Measurements from ENCODE around the gene SFXN5. TPM values are rescaled to one million over a fixed set of nuclear protein-coding genes. Genes with fewer than 3 reads are reported as not detected.
A peak's percentile ranks its signal among the peaks of the same experiment; 100 is the strongest.

The SFXN5 gene
- total RNA-seq, 4 donors from 2014 or later, result 5.7 to 11.8 (median 6.7) TPM

DNA sequence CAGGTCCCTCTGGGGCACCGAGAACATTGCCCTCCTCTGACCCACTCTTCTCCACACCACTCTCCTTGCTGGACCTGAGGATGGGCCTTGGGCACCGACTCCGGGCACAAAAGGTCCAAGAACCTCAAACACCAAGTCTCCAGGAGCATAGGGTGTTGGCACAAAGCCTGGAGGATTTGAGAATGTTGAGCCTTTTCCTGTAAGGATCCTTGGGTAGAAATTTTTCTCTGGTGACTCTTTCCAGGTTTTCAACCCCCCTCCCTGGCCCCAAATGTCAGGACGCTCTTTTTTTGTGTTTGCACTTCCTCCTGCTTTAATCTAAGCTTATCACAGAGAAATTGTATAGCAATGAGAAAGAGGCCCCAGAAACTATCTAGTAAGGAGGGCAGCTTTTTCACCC, 175.1 kb downstream of the SFXN5 start:
- TF ChIP-seq POLR2A (IDR thresholded peaks at IDR 0.05), result no peak
- no peak for TF ChIP-seq EP300 (IDR thresholded peaks at IDR 0.05)
- TF ChIP-seq POLR2AphosphoS5 (IDR thresholded peaks at IDR 0.05), result no peak
- TF ChIP-seq, protein P1, sequence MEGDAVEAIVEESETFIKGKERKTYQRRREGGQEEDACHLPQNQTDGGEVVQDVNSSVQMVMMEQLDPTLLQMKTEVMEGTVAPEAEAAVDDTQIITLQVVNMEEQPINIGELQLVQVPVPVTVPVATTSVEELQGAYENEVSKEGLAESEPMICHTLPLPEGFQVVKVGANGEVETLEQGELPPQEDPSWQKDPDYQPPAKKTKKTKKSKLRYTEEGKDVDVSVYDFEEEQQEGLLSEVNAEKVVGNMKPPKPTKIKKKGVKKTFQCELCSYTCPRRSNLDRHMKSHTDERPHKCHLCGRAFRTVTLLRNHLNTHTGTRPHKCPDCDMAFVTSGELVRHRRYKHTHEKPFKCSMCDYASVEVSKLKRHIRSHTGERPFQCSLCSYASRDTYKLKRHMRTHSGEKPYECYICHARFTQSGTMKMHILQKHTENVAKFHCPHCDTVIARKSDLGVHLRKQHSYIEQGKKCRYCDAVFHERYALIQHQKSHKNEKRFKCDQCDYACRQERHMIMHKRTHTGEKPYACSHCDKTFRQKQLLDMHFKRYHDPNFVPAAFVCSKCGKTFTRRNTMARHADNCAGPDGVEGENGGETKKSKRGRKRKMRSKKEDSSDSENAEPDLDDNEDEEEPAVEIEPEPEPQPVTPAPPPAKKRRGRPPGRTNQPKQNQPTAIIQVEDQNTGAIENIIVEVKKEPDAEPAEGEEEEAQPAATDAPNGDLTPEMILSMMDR (IDR thresholded peaks at IDR 0.05), result no peak
- WGBS, 2 donors (ENCODE audit: low coverage in 1 of 2), result 77 to 100% methylated on average over 2 of the region's 4 CpGs
- peaks cover 0 to 16% (median 10%) of the 10 kb centered on the region in 3 donors for H3K4me1 ChIP-seq

DNA sequence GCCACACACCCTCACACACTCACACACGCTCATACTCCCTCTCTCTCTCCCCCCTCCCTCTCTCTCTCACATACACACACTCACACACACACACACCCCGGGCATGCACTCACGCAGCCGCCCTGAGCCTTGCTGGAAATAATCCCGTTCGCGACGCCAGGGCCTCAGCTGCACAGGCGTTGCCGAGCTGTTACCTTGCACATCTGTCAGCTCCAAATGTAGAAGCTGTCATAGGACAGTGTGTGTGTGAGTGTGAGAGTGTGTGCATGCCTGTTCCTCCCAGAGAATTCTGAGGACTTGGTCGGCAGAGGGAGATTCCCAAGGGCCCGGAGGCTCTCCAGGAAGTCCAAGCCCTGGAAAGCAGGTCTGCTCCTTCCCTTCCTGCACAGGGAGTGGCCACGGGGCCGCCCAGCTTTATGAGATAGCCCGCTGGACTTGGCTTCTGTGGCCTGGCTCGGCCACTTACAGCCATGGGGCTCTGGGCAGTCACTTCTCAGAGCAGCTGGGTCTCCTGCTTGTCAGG, 175.7 kb downstream of the SFXN5 start:
- peaks cover 33% of the 10 kb centered on the region for H3K27me3 ChIP-seq
- H3K27ac ChIP-seq, result no peak overlapping the region
- WGBS, 2 donors (ENCODE audit: low coverage in 1 of 2), result 0% methylated on average over 1 to 3 of the region's 16 CpGs
- peaks cover 0 to 18% of the 10 kb centered on the region in 2 donors for H3K36me3 ChIP-seq
- H3K9me3 ChIP-seq, result no peaks in the 10 kb centered on the region
- TF ChIP-seq POLR2AphosphoS5 (IDR thresholded peaks at IDR 0.05) (no peak), POLR2A (IDR thresholded peaks at IDR 0.05) (no peak), EP300 (IDR thresholded peaks at IDR 0.05) (no peak)
- TF ChIP-seq, protein P1 (IDR thresholded peaks at IDR 0.05), result no peak
- peaks cover 0 to 20% (median 10%) of the 10 kb centered on the region in 3 donors for H3K4me1 ChIP-seq
- H3K4me3 ChIP-seq, result peak overlapping the region in 1 of 2 donors; percentile 6
- ATAC-seq, result peak; percentile 32

More for the DNA sequence above, 175.1 kb downstream of the SFXN5 start:
- Histone ChIP-seq H3K27ac (no peak overlapping the region), H3K4me3 (no peak overlapping the region), H3K36me3 (peaks cover 0 to 12% of the 10 kb centered on the region in 2 donors), H3K9me3 (no peaks in the 10 kb centered on the region), H3K27me3 (peaks cover 39% of the 10 kb centered on the region)
- ATAC-seq, result no peak

DNA sequence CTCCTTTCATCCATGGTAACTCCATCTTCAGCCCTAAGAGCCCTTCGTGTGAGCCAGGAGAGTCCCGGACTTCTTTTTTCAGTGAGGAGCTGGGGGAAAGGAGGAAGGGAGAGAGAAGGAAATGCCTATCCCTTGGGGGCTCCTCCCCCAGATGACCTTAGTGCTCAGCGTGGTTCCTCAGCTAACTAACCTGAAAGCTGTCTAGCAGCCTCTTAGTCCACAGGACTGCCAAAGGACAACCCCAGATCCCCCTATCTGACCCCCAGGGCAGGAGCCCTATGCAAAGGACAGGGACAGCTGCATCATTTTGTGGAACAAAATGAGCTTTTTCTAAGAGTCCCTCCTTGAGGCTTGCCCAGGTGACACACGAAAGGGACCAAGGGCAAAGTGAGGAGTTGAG, 176.4 kb downstream of the SFXN5 start:
- WGBS, 2 donors (ENCODE audit: low coverage in 1 of 2), result 10 to 20% methylated on average over 1 to 2 of the region's 4 CpGs
- H3K9me3 ChIP-seq, result no peaks in the 10 kb centered on the region
- ATAC-seq, result no peak
- H3K4me1 ChIP-seq, result peaks cover 0 to 21% (median 10%) of the 10 kb centered on the region in 3 donors
- H3K36me3 ChIP-seq, result peaks cover 0 to 25% of the 10 kb centered on the region in 2 donors
- H3K27me3 ChIP-seq, result peaks cover 26% of the 10 kb centered on the region
- no peak overlapping the region for H3K27ac ChIP-seq
- H3K4me3 ChIP-seq, result no peak overlapping the region
- TF ChIP-seq EP300 (IDR thresholded peaks at IDR 0.05) (no peak), POLR2AphosphoS5 (IDR thresholded peaks at IDR 0.05) (no peak), POLR2A (IDR thresholded peaks at IDR 0.05) (no peak)
- TF ChIP-seq, protein P1 (IDR thresholded peaks at IDR 0.05), result no peak

DNA sequence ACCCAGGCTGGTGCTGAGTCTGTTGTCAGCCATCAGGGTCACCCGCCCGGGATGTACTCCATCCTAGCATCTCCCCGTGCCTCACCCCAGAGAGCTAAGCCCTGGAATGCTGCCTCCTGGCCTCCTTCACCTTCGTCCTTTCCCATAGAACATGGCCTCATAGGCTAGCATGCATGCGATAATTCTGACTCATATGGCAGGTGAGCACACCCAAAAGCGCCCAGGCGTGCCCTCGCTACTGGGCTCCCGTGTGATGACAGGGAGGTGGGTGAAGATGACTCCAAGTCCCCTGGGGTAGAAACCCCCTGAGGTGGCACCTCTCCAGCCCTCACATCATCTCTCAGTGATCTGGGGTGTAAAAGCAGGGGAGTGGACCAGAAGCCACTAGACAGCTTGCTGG, 177.0 kb downstream of the SFXN5 start:
- 67 to 83% methylated on average over 1 to 7 of the region's 9 CpGs for WGBS, 2 donors (ENCODE audit: low coverage in 1 of 2)
- H3K27ac ChIP-seq, result no peak overlapping the region
- ATAC-seq, result no peak
- peaks cover 0 to 28% (median 10%) of the 10 kb centered on the region in 3 donors for H3K4me1 ChIP-seq
- H3K36me3 ChIP-seq, result peaks cover 0 to 31% of the 10 kb centered on the region in 2 donors
- no peak overlapping the region for H3K4me3 ChIP-seq
- no peaks in the 10 kb centered on the region for H3K9me3 ChIP-seq
- H3K27me3 ChIP-seq, result peaks cover 26% of the 10 kb centered on the region
- TF ChIP-seq EP300 (IDR thresholded peaks at IDR 0.05), result no peak
- TF ChIP-seq, protein P1 (IDR thresholded peaks at IDR 0.05), result no peak

DNA sequence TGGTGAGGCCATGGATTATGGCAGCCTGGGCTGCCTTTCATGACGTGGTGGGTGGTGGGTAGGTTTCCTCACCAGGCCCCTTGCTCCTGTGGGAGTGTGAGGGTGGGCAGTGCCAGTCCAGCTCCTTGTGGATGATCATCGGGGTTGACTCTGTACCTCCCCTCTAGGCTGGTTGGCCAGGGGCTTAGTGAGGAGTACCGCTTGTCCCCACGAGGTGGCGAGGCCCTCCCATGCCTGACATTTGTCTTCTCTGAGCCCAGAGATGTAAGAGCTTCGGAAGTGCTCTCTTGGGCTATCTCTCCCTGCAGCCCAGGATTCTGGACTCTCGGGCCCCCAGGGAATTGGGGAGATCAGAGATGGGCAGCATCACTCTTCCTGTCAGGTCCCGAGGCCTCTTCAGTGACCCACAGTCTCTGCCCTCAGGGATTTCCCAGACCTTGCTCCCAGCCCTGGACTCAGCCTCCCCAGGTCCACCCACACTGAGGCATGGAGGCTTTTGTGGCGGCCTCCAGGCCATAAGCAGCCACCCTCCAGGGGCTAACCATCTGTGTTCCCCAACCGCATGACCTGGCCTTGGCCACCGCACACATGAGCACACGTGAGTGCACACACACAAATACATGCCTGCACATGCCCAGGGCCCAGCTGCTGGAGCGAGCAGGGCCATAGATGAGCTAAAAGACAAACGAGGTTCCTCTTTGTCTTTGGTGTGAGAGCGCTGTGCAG, 177.8 kb downstream of the SFXN5 start:
- 33 to 67% methylated on average over 1 to 3 of the region's 15 CpGs for WGBS, 2 donors (ENCODE audit: low coverage in 1 of 2)
- peaks cover 0 to 38% of the 10 kb centered on the region in 2 donors for H3K36me3 ChIP-seq

More for the DNA sequence above, 177.8 kb downstream of the SFXN5 start:
- no peak overlapping the region for H3K27ac ChIP-seq
- ATAC-seq, result no peak
- H3K4me3 ChIP-seq, result no peak overlapping the region
- no peaks in the 10 kb centered on the region for H3K9me3 ChIP-seq
- peaks cover 0 to 35% (median 14%) of the 10 kb centered on the region in 3 donors for H3K4me1 ChIP-seq
- TF ChIP-seq, protein P1 (IDR thresholded peaks at IDR 0.05), result peak in 3 of 4 experiments; percentile 31 to 54 (median 39)
- TF ChIP-seq EP300 (IDR thresholded peaks at IDR 0.05) (no peak), POLR2A (IDR thresholded peaks at IDR 0.05) (no peak), POLR2AphosphoS5 (IDR thresholded peaks at IDR 0.05) (no peak)
- H3K27me3 ChIP-seq, result peaks cover 26% of the 10 kb centered on the region
